ENCODE results near the gene ERGIC2. TPM values are rescaled to one million over a fixed set of nuclear protein-coding genes. Genes with fewer than 3 reads are reported as not detected.
A peak's percentile ranks its signal among the peaks of the same experiment; 100 is the strongest.

ERGIC2 gene
- total RNA-seq, 1 donor from 2014 or later: 108 TPM

DNA sequence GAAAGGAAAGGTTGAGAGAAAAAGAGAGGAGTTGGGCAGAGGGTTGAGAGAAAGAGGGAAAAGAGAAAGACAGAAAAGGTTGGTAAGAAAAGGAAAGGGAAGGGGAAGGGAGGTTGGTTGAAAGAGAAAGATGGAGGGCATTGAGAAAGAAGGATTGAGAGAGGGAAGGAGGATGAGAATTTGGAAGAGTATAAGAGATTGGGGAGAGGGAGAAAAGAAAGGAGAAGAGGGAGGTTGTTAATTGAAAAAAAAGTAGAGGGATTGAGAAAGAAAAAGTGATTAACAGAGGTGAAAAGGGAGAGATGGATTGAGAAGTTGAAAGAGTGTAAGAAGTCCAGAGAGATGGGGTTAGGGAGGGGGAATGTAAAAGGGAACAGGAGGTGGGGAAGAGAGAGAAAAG, 21.5 kb upstream of the ERGIC2 start:
- H3K27me3 ChIP-seq: no peaks in the 10 kb centered on the region

DNA sequence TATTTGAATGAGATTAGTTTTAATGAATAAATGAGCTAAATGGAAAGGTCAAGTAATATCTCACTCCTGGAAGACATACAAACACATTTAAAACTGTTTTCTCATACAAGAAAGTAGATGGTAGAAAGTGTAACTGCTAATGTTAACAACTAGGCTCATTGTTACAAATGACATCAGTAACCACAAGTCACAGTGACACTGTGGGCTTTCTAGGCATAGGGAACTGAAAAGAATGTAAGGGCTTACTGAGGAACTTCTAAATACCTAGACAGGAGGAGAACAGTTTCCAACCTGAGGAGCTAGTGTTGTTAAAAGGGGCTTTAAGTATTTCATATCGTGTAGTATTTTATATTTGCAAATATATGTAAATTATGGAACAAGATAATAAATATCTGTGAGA, 17.5 kb upstream of the ERGIC2 start:
- no peak overlapping the region for H3K4me3 ChIP-seq
- H3K9me3 ChIP-seq (ENCODE audit: low read depth): no peaks in the 10 kb centered on the region
- Mint-ChIP-seq H3K27ac (no peak overlapping the region), H3K9me3 (no peaks in the 10 kb centered on the region), H3K27me3 (ENCODE audit: insufficient read depth, low read depth) (no peaks in the 10 kb centered on the region), H3K36me3 (no peaks in the 10 kb centered on the region), H3K4me1 (no peaks in the 10 kb centered on the region), H3K4me3 (no peak overlapping the region)
- TF ChIP-seq EZH2 (IDR thresholded peaks at IDR 0.05) (no peak), EZH2phosphoT487 (IDR thresholded peaks at IDR 0.05) (no peak)
- TF ChIP-seq, protein P1, sequence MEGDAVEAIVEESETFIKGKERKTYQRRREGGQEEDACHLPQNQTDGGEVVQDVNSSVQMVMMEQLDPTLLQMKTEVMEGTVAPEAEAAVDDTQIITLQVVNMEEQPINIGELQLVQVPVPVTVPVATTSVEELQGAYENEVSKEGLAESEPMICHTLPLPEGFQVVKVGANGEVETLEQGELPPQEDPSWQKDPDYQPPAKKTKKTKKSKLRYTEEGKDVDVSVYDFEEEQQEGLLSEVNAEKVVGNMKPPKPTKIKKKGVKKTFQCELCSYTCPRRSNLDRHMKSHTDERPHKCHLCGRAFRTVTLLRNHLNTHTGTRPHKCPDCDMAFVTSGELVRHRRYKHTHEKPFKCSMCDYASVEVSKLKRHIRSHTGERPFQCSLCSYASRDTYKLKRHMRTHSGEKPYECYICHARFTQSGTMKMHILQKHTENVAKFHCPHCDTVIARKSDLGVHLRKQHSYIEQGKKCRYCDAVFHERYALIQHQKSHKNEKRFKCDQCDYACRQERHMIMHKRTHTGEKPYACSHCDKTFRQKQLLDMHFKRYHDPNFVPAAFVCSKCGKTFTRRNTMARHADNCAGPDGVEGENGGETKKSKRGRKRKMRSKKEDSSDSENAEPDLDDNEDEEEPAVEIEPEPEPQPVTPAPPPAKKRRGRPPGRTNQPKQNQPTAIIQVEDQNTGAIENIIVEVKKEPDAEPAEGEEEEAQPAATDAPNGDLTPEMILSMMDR (IDR thresholded peaks at IDR 0.05): no peak
- H4K20me1 ChIP-seq (ENCODE audit: low read depth): no peaks in the 10 kb centered on the region
- no peaks in the 10 kb centered on the region for H3K36me3 ChIP-seq
- H3K4me1 ChIP-seq: no peaks in the 10 kb centered on the region
- H3K4me2 ChIP-seq: no peak overlapping the region
- no peak overlapping the region for H3K9ac ChIP-seq
- H3K27me3 ChIP-seq: no peaks in the 10 kb centered on the region
- H3F3A ChIP-seq (ENCODE audit: low read depth): no peaks in the 10 kb centered on the region
- no peak overlapping the region for H2AFZ ChIP-seq (replicated peaks)
- no peak for DNase-seq (ENCODE audit: low spot score)
- H3K27ac ChIP-seq: no peak overlapping the region
- no peaks in the 10 kb centered on the region for H3K79me2 ChIP-seq (ENCODE audit: low read depth)

More for the DNA sequence above, 21.5 kb upstream of the ERGIC2 start:
- no peak overlapping the region for H3K4me3 ChIP-seq
- H3K9ac ChIP-seq: no peak overlapping the region
- no peaks in the 10 kb centered on the region for H3K79me2 ChIP-seq (ENCODE audit: low read depth)
- H3K27ac ChIP-seq: no peak overlapping the region
- peak overlapping the region; percentile 64 for H2AFZ ChIP-seq (replicated peaks)
- no peaks in the 10 kb centered on the region for H3K36me3 Mint-ChIP-seq
- no peak overlapping the region for H3K27ac Mint-ChIP-seq
- no peak for TF ChIP-seq EZH2phosphoT487 (IDR thresholded peaks at IDR 0.05)
- TF ChIP-seq EZH2 (IDR thresholded peaks at IDR 0.05): no peak
- TF ChIP-seq, protein P1 (IDR thresholded peaks at IDR 0.05): no peak
- no peak for DNase-seq (ENCODE audit: low spot score)
- H3K4me1 ChIP-seq: no peaks in the 10 kb centered on the region
- H3K4me2 ChIP-seq: no peak overlapping the region
- H3K36me3 ChIP-seq: no peaks in the 10 kb centered on the region
- H3K4me3 Mint-ChIP-seq: no peak overlapping the region
- no peaks in the 10 kb centered on the region for H3K27me3 Mint-ChIP-seq (ENCODE audit: insufficient read depth, low read depth)
- no peaks in the 10 kb centered on the region for H3K9me3 ChIP-seq (ENCODE audit: low read depth)
- no peaks in the 10 kb centered on the region for H3K4me1 Mint-ChIP-seq
- H3F3A ChIP-seq (ENCODE audit: low read depth): no peaks in the 10 kb centered on the region
- no peaks in the 10 kb centered on the region for H4K20me1 ChIP-seq (ENCODE audit: low read depth)
- H3K9me3 Mint-ChIP-seq: no peaks in the 10 kb centered on the region

DNA sequence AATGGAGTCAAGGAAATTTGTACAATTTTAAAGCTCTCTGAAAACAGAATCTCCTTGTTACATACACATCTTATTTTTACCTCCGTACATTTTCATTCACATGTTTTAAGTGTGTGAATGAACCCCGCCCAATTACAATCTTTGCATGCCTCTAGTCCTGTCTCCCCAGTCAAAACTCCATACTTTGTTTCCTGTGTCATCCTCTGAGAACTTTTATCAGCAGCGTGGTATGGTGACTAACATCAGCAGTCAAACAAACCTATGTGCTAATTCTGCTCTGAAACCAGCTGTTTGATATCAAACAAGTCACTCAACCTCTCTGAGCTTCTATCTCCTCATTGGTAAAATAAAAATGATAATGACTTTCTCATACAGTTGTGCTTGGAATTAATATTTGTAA, 15.8 kb upstream of the ERGIC2 start:
- no peak overlapping the region for H3K4me3 ChIP-seq
- no peaks in the 10 kb centered on the region for H3K4me1 ChIP-seq
- H3F3A ChIP-seq (ENCODE audit: low read depth): no peaks in the 10 kb centered on the region
- H3K27me3 ChIP-seq: no peaks in the 10 kb centered on the region
- H3K9ac ChIP-seq: no peak overlapping the region
- no peak overlapping the region for H3K4me3 Mint-ChIP-seq
- H3K4me1 Mint-ChIP-seq: no peaks in the 10 kb centered on the region
- no peak overlapping the region for H3K27ac Mint-ChIP-seq
- no peak overlapping the region for H2AFZ ChIP-seq (replicated peaks)
- no peak overlapping the region for H3K4me2 ChIP-seq
- no peaks in the 10 kb centered on the region for H3K27me3 Mint-ChIP-seq (ENCODE audit: insufficient read depth, low read depth)
- no peaks in the 10 kb centered on the region for H3K79me2 ChIP-seq (ENCODE audit: low read depth)
- no peaks in the 10 kb centered on the region for H3K9me3 ChIP-seq (ENCODE audit: low read depth)
- DNase-seq (ENCODE audit: low spot score): no peak
- no peaks in the 10 kb centered on the region for H3K36me3 Mint-ChIP-seq
- H3K36me3 ChIP-seq: no peaks in the 10 kb centered on the region
- H3K27ac ChIP-seq: no peak overlapping the region
- TF ChIP-seq EZH2 (IDR thresholded peaks at IDR 0.05) (no peak), EZH2phosphoT487 (IDR thresholded peaks at IDR 0.05) (no peak)
- TF ChIP-seq, protein P1 (IDR thresholded peaks at IDR 0.05): no peak
- no peaks in the 10 kb centered on the region for H3K9me3 Mint-ChIP-seq
- no peaks in the 10 kb centered on the region for H4K20me1 ChIP-seq (ENCODE audit: low read depth)

Measured in neural progenitor cell (in vitro differentiated cells).